HCT116 (cell line): ENCODE data around the gene HOGA1. TPM values are rescaled to one million over a fixed set of nuclear protein-coding genes. Genes with fewer than 3 reads are reported as not detected.

ENCODE experiments used
- ATAC-seq: fragments of 200-7000 bp; cut with Tn5 transposase; 2 replicates; pipeline ENCODE4 v1.9.1; 2020; ENCODE audit warnings: mild to moderate bottlenecking, moderate library complexity
- BruUV-seq: library from RNA; stranded (reverse); fragments of 400-500 nt; replicated peaks from 2 replicates; lab custom pipeline; 2021; lab: Mats Ljungman, UMichigan
- CTCF ChIA-PET: fragments of 300-600 bp; sonication (Branson Sonifier 250); formaldehyde crosslinking; loops from one replicate; lab custom pipeline; 2021; ENCODE audit warnings: antibody characterized with exemption; lab: Charles Lee
- POLR2A ChIA-PET: fragments of 300-600, 350-600 bp; sonication (Branson Sonifier 250); formaldehyde crosslinking; loops from one replicate; lab custom pipeline; 2021; ENCODE audit warnings: antibody characterized with exemption; lab: Charles Lee
- RAD21 ChIA-PET, 2 experiments: fragments of 300-600 bp; sonication (Branson Sonifier 250); formaldehyde crosslinking; loops; one replicate each; lab custom pipeline; 2023; ENCODE audit warnings: low total read pairs in 2 of 2; ENCODE audit not compliant: uncharacterized antibody in 2 of 2, unreplicated experiment in 2 of 2, low non-redundant PET in 1 of 2; lab: Charles Lee
- DNase-seq: peaks from one replicate; pipeline ENCODE4 v3.0.0-alpha.2; 2010; ENCODE audit warnings: low read depth, low spot score
- H2AFZ ChIP-seq: fragments of 200-600 bp; shearing (Covaris generic), sonication (generic); 2 replicates; pipeline ENCODE4 v1.6.1; 2017; ENCODE audit warnings: low read depth, mixed run types, mixed read lengths, antibody characterized with exemption, low read length; ENCODE audit not compliant: poor library complexity, severe bottlenecking
- H3K27ac ChIP-seq: 2 replicates; pipeline ENCODE4 v1.5.1; 2012; ENCODE audit warnings: low read depth, low read length
- H3K27me3 ChIP-seq: fragments of 200-600 bp; sonication (generic); 2 replicates; pipeline ENCODE4 v1.6.1; 2016; ENCODE audit warnings: mixed run types, low read length, mixed read lengths; ENCODE audit not compliant: insufficient read depth
- H3K36me3 ChIP-seq, 2 experiments: fragments of 200-500 bp in 1 of 2; fragments of 200-600 bp in 1 of 2; sonication (Bioruptor generic) in 1 of 2; sonication (generic) in 1 of 2; 2 replicates each; pipeline versions ENCODE4 v1.5.1 to v1.6.1; 2014 to 2016; ENCODE audit warnings: low read length in 2 of 2, inconsistent platforms in 1 of 2, mixed read lengths in 1 of 2, mixed run types in 1 of 2; ENCODE audit not compliant: insufficient read depth in 2 of 2, control insufficient read depth in 1 of 2
- H3K4me1 ChIP-seq, 2 experiments: fragments of 200-600 bp in 1 of 2; sonication (generic) in 1 of 2; 2 replicates each; pipeline versions ENCODE4 v1.5.1 to v1.6.1; 2012 to 2017; ENCODE audit warnings: low read length in 2 of 2, inconsistent platforms in 1 of 2, mild to moderate bottlenecking in 1 of 2, mixed read lengths in 1 of 2, mixed run types in 1 of 2, moderate library complexity in 1 of 2; ENCODE audit not compliant: insufficient read depth in 2 of 2, control insufficient read depth in 1 of 2
- H3K4me2 ChIP-seq: fragments of 200-600 bp; sonication (generic); 2 replicates; pipeline ENCODE4 v1.6.1; 2017; ENCODE audit warnings: mixed run types, low read length, mixed read lengths
- H3K4me3 ChIP-seq, 2 experiments: fragments of 200-600 bp in 1 of 2; sonication (generic) in 1 of 2; replicated peaks in 1 of 2; 2 replicates each; pipeline ENCODE4 v1.5.1; 2011 to 2016; ENCODE audit warnings: low read length in 2 of 2, control low read depth in 1 of 2, low read depth in 1 of 2, mild to moderate bottlenecking in 1 of 2, mixed read lengths in 1 of 2, mixed run types in 1 of 2
- H3K79me2 ChIP-seq: fragments of 200-600 bp; sonication (generic); 2 replicates; pipeline ENCODE4 v1.6.1; 2017; ENCODE audit warnings: mild to moderate bottlenecking, mixed run types, low read length, moderate library complexity, mixed read lengths; ENCODE audit not compliant: insufficient read depth
- H3K9ac ChIP-seq: fragments of 200-600 bp; sonication (generic); 2 replicates; pipeline ENCODE4 v1.6.1; 2016; ENCODE audit warnings: low read length, mixed read lengths
- H3K9me2 ChIP-seq: fragments of 200-600 bp; sonication (generic), shearing (Covaris generic); 2 replicates; pipeline ENCODE4 v1.6.1; 2017; ENCODE audit warnings: mixed run types, mild to moderate bottlenecking, moderate library complexity; ENCODE audit not compliant: insufficient read depth
- H3K9me3 ChIP-seq, 2 experiments: fragments of 200-500 bp in 1 of 2; fragments of 200-600 bp in 1 of 2; sonication (Bioruptor generic) in 1 of 2; sonication (generic) in 1 of 2; 2 replicates each; pipeline ENCODE4 v1.6.1; 2014 to 2017; ENCODE audit warnings: low read length in 2 of 2, mixed read lengths in 2 of 2, inconsistent platforms in 1 of 2, low read depth in 1 of 2, mild to moderate bottlenecking in 1 of 2, mixed run types in 1 of 2, moderate library complexity in 1 of 2; ENCODE audit not compliant: control insufficient read depth in 1 of 2, insufficient read depth in 1 of 2
- H4K20me1 ChIP-seq: fragments of 200-600 bp; sonication (generic), shearing (Covaris generic); 2 replicates; pipeline ENCODE4 v1.6.1; 2017; ENCODE audit warnings: mixed run types, mild to moderate bottlenecking, moderate library complexity; ENCODE audit not compliant: insufficient read depth
- ATF3 ChIP-seq: IDR thresholded peaks from 2 replicates; pipeline ENCODE4 v1.6.1; 2012
- CBX3 ChIP-seq: IDR thresholded peaks from 2 replicates; pipeline ENCODE4 v1.6.1; 2012; ENCODE audit warnings: low read depth
- CEBPB ChIP-seq: IDR thresholded peaks from 2 replicates; pipeline ENCODE4 v1.6.1; 2012; ENCODE audit warnings: low read depth
- CTCF ChIP-seq, 3 experiments: fragments of 200-600 bp in 1 of 3; sonication (generic) in 1 of 3; IDR thresholded peaks in 2 of 3; conservative IDR thresholded peaks in 1 of 3; 2 replicates each; pipeline ENCODE4 v1.5.1; 2012 to 2017; ENCODE audit warnings: low read depth in 2 of 3, low read length in 2 of 3, antibody characterized with exemption in 1 of 3, borderline replicate concordance in 1 of 3, control low read depth in 1 of 3, mild to moderate bottlenecking in 1 of 3, mixed read lengths in 1 of 3, mixed run types in 1 of 3, moderate library complexity in 1 of 3; ENCODE audit not compliant: insufficient read depth in 1 of 3
- EGR1 ChIP-seq: IDR thresholded peaks from 2 replicates; pipeline ENCODE4 v1.6.1; 2012; ENCODE audit warnings: low read depth
- EZH2 ChIP-seq: fragments of 200-600 bp; sonication (generic); IDR thresholded peaks from 2 replicates; pipeline ENCODE4 v1.6.1; 2017; ENCODE audit warnings: antibody characterized with exemption, mixed run types
- EZH2phosphoT487 ChIP-seq: fragments of 200-600 bp; IDR thresholded peaks from 2 replicates; pipeline ENCODE4 v1.6.1; 2018; ENCODE audit warnings: antibody characterized with exemption, borderline replicate concordance
- FOSL1 ChIP-seq: IDR thresholded peaks from 2 replicates; pipeline ENCODE4 v1.6.1; 2012; ENCODE audit warnings: low read depth
- JUND ChIP-seq: IDR thresholded peaks from 2 replicates; pipeline ENCODE4 v1.6.1; 2012
- MAX ChIP-seq: IDR thresholded peaks from 2 replicates; pipeline ENCODE4 v1.6.1; 2012
- POLR2AphosphoS5 ChIP-seq: IDR thresholded peaks from 2 replicates; pipeline ENCODE4 v1.6.1; 2011; ENCODE audit warnings: mild to moderate bottlenecking, low read depth, low read length, moderate library complexity
- REST ChIP-seq: IDR thresholded peaks from 2 replicates; pipeline ENCODE4 v1.6.1; 2012; ENCODE audit warnings: low read depth
- SIN3A ChIP-seq: IDR thresholded peaks from 2 replicates; pipeline ENCODE4 v1.6.1; 2012; ENCODE audit warnings: low read depth
- SP1 ChIP-seq: IDR thresholded peaks from 2 replicates; pipeline ENCODE4 v1.6.1; 2012; ENCODE audit warnings: low read depth
- SRF ChIP-seq: IDR thresholded peaks from 2 replicates; pipeline ENCODE4 v1.6.1; 2012; ENCODE audit warnings: low read depth
- TCF7L2 ChIP-seq: IDR thresholded peaks from 2 replicates; pipeline ENCODE4 v1.7.0; 2011; ENCODE audit warnings: borderline replicate concordance, inconsistent platforms; ENCODE audit not compliant: insufficient read depth, insufficient read length; ENCODE audit errors: extremely low read depth
- YY1 ChIP-seq: IDR thresholded peaks from 2 replicates; pipeline ENCODE4 v1.6.1; 2011; ENCODE audit warnings: low read length, low read depth, moderate library complexity, mild to moderate bottlenecking; ENCODE audit not compliant: insufficient replicate concordance; ENCODE audit errors: extremely low read depth
- ZBTB33 ChIP-seq: IDR thresholded peaks from 2 replicates; pipeline ENCODE4 v1.6.1; 2011; ENCODE audit warnings: mild to moderate bottlenecking, low read length, moderate library complexity; ENCODE audit not compliant: insufficient replicate concordance; ENCODE audit errors: extremely low read depth
- ZFX ChIP-seq: fragments of 450-650 bp; IDR thresholded peaks from 2 replicates; pipeline ENCODE4 v1.6.1; 2017
- ZNF274 ChIP-seq: fragments of 200-500 bp; sonication (Bioruptor generic); IDR thresholded peaks from 2 replicates; pipeline ENCODE4 v1.6.1; 2014; ENCODE audit warnings: mild to moderate bottlenecking, low read depth, low read length, inconsistent platforms
- intact Hi-C: fragments of 100-400 bp; cut with micrococcal nuclease; formaldehyde crosslinking; loops from 2 replicates; pipeline ENCODE4 v1.10.0; 2022
- total RNA-seq: library from RNA; stranded (reverse); gene quantifications from one replicate; pipeline ENCODE4 v1.2.1, GENCODE V29; 2021; ENCODE audit not compliant: unreplicated experiment

HOGA1 gene
- total RNA-seq, 1 experiment from 2014 or later, result 1.6 TPM

GRCh38 chr10:97548828-97549455 is 35.2 kb upstream of the HOGA1 start:
- no peak overlapping the region for H2AFZ ChIP-seq
- no peaks in the 10 kb centered on the region for H3K9me3 ChIP-seq
- no peaks in the 10 kb centered on the region for H3K36me3 ChIP-seq
- peaks cover 6% of the 10 kb centered on the region; the same call in 1 of the 2 replicates for H3K79me2 ChIP-seq
- no peak for TF ChIP-seq MAX
- TF ChIP-seq CBX3, result no peak
- no peak for TF ChIP-seq EGR1
- no peak for TF ChIP-seq POLR2AphosphoS5
- TF ChIP-seq YY1, result no peak
- TF ChIP-seq ATF3, result no peak
- no peak for TF ChIP-seq SRF
- no peak for TF ChIP-seq CEBPB
- no peak for TF ChIP-seq EZH2phosphoT487
- no peak for TF ChIP-seq CTCF (IDR thresholded peaks at IDR 0.05 in 2 of 3, conservative IDR thresholded peaks at IDR 0.05 in 1 of 3; ENCODE audit: borderline replicate concordance in 1 of 3, insufficient read depth in 1 of 3, low read depth in 2 of 3, low read length in 2 of 3)
- TF ChIP-seq REST, result no peak
- TF ChIP-seq ZNF274, result no peak
- no peak for TF ChIP-seq FOSL1
- TF ChIP-seq JUND, result no peak
- TF ChIP-seq ZFX, result no peak
- no peak for TF ChIP-seq EZH2
- TF ChIP-seq SP1, result no peak
- no peak for TF ChIP-seq ZBTB33
- TF ChIP-seq SIN3A, result no peak
- no peak for TF ChIP-seq TCF7L2
- ChIA-PET CTCF (interaction anchor here (1.5 kb wide), 1 partner anchor 14 kb away, joined by 5 read pairs; no protein-coding TSS in a partner anchor), RAD21 (no interaction called here), POLR2A (no interaction called here)
- no peaks in the 10 kb centered on the region for H3K27me3 ChIP-seq
- H3K4me2 ChIP-seq, result no peak overlapping the region
- H3K27ac ChIP-seq, result no peak overlapping the region
- no peak overlapping the region for H3K9ac ChIP-seq
- DNase-seq, result no peak
- H3K4me1 ChIP-seq, result peaks cover 16 to 38% of the 10 kb centered on the region in 2 experiments
- H4K20me1 ChIP-seq, result no peaks in the 10 kb centered on the region
- H3K9me2 ChIP-seq, result no peaks in the 10 kb centered on the region
- no TSS peak for BruUV-seq
- ATAC-seq, result no peak
- intact Hi-C loops, result no loop called here
- no peak overlapping the region for H3K4me3 ChIP-seq
